IPS-15b (cell line): ENCODE results near the gene GALNT10.

Source experiments
- H3K27me3 ChIP-seq: one replicate; pipeline ENCODE4 v1.6.1; 2013; ENCODE audit warnings: low read length; ENCODE audit not compliant: control insufficient read depth, insufficient read depth
- H3K36me3 ChIP-seq: one replicate; pipeline ENCODE4 v1.6.1; 2013; ENCODE audit warnings: low read length; ENCODE audit not compliant: control insufficient read depth, insufficient read depth
- H3K4me1 ChIP-seq: one replicate; pipeline ENCODE4 v1.6.1; 2013; ENCODE audit warnings: mild to moderate bottlenecking, low read length; ENCODE audit not compliant: control insufficient read depth, insufficient read depth
- H3K4me3 ChIP-seq: one replicate; pipeline ENCODE4 v1.5.1; 2013; ENCODE audit warnings: low read depth, low read length
- H3K9ac ChIP-seq: one replicate; pipeline ENCODE4 v1.6.1; 2013; ENCODE audit warnings: low read depth, mild to moderate bottlenecking, low read length
- H3K9me3 ChIP-seq: one replicate; pipeline ENCODE4 v1.6.1; 2013; ENCODE audit warnings: mild to moderate bottlenecking, low read length; ENCODE audit not compliant: control insufficient read depth, insufficient read depth

GALNT10 gene

GRCh38 chr5:154276973-154277331 lies 86.4 kb downstream of the GALNT10 start:
- Histone ChIP-seq H3K9ac (no peak overlapping the region), H3K36me3 (no peaks in the 10 kb centered on the region), H3K27me3 (no peaks in the 10 kb centered on the region), H3K9me3 (no peaks in the 10 kb centered on the region), H3K4me1 (no peaks in the 10 kb centered on the region), H3K4me3 (no peak overlapping the region)

GRCh38 chr5:154277499-154277898 lies 87.0 kb downstream of the GALNT10 start:
- Histone ChIP-seq H3K36me3 (no peaks in the 10 kb centered on the region), H3K4me1 (no peaks in the 10 kb centered on the region), H3K9me3 (no peaks in the 10 kb centered on the region), H3K27me3 (no peaks in the 10 kb centered on the region), H3K9ac (no peak overlapping the region), H3K4me3 (no peak overlapping the region)

- Histone ChIP-seq H3K27me3 (no peaks in the 10 kb centered on the region), H3K36me3 (no peaks in the 10 kb centered on the region), H3K9me3 (no peaks in the 10 kb centered on the region), H3K4me3 (no peak overlapping the region), H3K9ac (no peak overlapping the region), H3K4me1 (no peaks in the 10 kb centered on the region)
Observed at GRCh38 chr5:154278186-154278585, 87.7 kb downstream of the GALNT10 start.

- Histone ChIP-seq H3K9me3 (no peaks in the 10 kb centered on the region), H3K9ac (no peak overlapping the region), H3K4me1 (no peaks in the 10 kb centered on the region), H3K36me3 (no peaks in the 10 kb centered on the region), H3K27me3 (no peaks in the 10 kb centered on the region), H3K4me3 (no peak overlapping the region)
Observed at GRCh38 chr5:154278908-154279307, 88.4 kb downstream of the GALNT10 start.

- Histone ChIP-seq H3K4me1 (peaks cover 15% of the 10 kb centered on the region), H3K4me3 (no peak overlapping the region), H3K9ac (no peak overlapping the region), H3K9me3 (no peaks in the 10 kb centered on the region), H3K36me3 (no peaks in the 10 kb centered on the region), H3K27me3 (no peaks in the 10 kb centered on the region)
Observed at GRCh38 chr5:154284433-154284832, 93.9 kb downstream of the GALNT10 start.

- H3K27me3 ChIP-seq = no peaks in the 10 kb centered on the region
Observed at GRCh38 chr5:154285661-154286408, 95.3 kb downstream of the GALNT10 start.

GRCh38 chr5:154286557-154286956 lies 96.0 kb downstream of the GALNT10 start:
- Histone ChIP-seq H3K9ac (no peak overlapping the region), H3K36me3 (no peaks in the 10 kb centered on the region), H3K4me3 (no peak overlapping the region), H3K4me1 (peaks cover 15% of the 10 kb centered on the region), H3K27me3 (no peaks in the 10 kb centered on the region), H3K9me3 (no peaks in the 10 kb centered on the region)

More at GRCh38 chr5:154285661-154286408, 95.3 kb downstream of the GALNT10 start:
- Histone ChIP-seq H3K9me3 (no peaks in the 10 kb centered on the region), H3K9ac (no peak overlapping the region), H3K4me3 (no peak overlapping the region), H3K36me3 (no peaks in the 10 kb centered on the region), H3K4me1 (peaks cover 15% of the 10 kb centered on the region)

GRCh38 chr5:154287136-154287535 lies 96.6 kb downstream of the GALNT10 start:
- H3K27me3 ChIP-seq = no peaks in the 10 kb centered on the region
- H3K9ac ChIP-seq = no peak overlapping the region
- H3K4me1 ChIP-seq = peaks cover 15% of the 10 kb centered on the region
- H3K36me3 ChIP-seq = no peaks in the 10 kb centered on the region
- no peaks in the 10 kb centered on the region for H3K9me3 ChIP-seq
- H3K4me3 ChIP-seq = no peak overlapping the region

GRCh38 chr5:154288145-154288544 lies 97.6 kb downstream of the GALNT10 start:
- Histone ChIP-seq H3K4me3 (no peak overlapping the region), H3K36me3 (no peaks in the 10 kb centered on the region), H3K9ac (no peak overlapping the region), H3K27me3 (no peaks in the 10 kb centered on the region), H3K4me1 (peaks cover 15% of the 10 kb centered on the region), H3K9me3 (no peaks in the 10 kb centered on the region)

- H3K4me1 ChIP-seq = peaks cover 10% of the 10 kb centered on the region
- H3K9me3 ChIP-seq = no peaks in the 10 kb centered on the region
- H3K36me3 ChIP-seq = no peaks in the 10 kb centered on the region
- H3K4me3 ChIP-seq = no peak overlapping the region
- H3K9ac ChIP-seq = no peak overlapping the region
- H3K27me3 ChIP-seq = no peaks in the 10 kb centered on the region
Observed at GRCh38 chr5:154291917-154292316, 101.4 kb downstream of the GALNT10 start.

GRCh38 chr5:154293219-154293618 lies 102.7 kb downstream of the GALNT10 start:
- H3K9me3 ChIP-seq = no peaks in the 10 kb centered on the region
- H3K36me3 ChIP-seq = no peaks in the 10 kb centered on the region
- H3K9ac ChIP-seq = no peak overlapping the region
- no peak overlapping the region for H3K4me3 ChIP-seq
- no peaks in the 10 kb centered on the region for H3K27me3 ChIP-seq
- peaks cover 3% of the 10 kb centered on the region for H3K4me1 ChIP-seq

GRCh38 chr5:154295551-154295950 lies 105.0 kb downstream of the GALNT10 start:
- no peak overlapping the region for H3K4me3 ChIP-seq

More at GRCh38 chr5:154295551-154295950, 105.0 kb downstream of the GALNT10 start:
- Histone ChIP-seq H3K27me3 (no peaks in the 10 kb centered on the region), H3K9ac (no peak overlapping the region), H3K9me3 (no peaks in the 10 kb centered on the region), H3K4me1 (no peaks in the 10 kb centered on the region), H3K36me3 (no peaks in the 10 kb centered on the region)
